ENCODE results near the gene SLK.

Gene SLK

DNA sequence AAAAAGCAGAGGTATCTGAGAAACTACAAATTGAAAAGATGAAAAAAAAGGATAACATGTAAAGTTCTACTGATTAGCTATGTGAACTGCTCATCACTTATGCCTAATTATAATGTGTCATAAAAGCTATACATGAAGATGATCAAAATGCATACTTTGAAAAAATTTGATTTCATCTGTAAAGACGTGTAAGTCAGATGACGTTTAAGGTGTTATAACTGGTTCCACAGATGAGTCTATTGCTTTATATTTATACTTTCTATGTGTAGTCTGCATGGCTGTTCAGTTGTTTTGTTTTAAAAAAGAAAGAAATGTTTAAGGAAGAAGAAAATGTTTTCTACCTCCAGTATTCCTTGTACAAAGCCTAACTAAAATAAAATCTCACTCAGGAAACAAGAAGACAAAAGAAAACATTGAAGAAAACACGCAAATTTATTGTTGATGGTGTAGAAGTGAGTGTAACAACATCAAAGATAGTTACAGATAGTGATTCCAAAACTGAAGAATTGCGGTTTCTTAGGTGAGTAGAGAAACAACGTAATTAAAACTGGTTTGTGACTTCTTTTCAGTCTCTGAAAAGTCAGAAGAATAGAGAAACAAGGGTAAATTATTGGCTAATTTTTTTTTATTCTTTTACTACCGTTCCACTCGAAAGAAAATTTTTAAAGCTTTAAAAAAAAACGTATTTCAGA lies 38.4 kb downstream of the SLK start:
- H3K27ac ChIP-seq = no peak overlapping the region
- TF ChIP-seq ZFX (IDR thresholded peaks at IDR 0.05) (no peak), CTCF (conservative IDR thresholded peaks at IDR 0.05) (no peak)

DNA sequence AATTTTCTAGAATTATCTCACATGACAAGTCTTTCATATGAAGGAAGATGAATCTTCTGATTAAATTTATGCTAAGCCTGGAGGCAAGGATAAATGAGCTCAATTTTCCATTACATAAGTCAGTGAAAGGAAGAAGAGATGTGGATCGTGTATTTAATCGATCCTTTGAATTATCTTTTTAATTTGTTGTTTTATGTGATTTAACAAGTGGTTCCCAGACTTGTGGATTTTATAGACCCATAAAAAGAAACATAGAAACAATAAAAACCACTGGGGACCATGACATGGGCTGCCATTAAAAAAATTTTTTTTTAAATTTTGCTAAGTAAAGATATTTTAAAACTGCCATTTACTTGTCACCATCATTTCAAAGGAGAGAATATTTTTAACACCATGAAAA lies 45.0 kb downstream of the SLK start:
- TF ChIP-seq ZFX (IDR thresholded peaks at IDR 0.05) = no peak
- TF ChIP-seq CTCF (conservative IDR thresholded peaks at IDR 0.05) = no peak
- no peak overlapping the region for H3K27ac ChIP-seq

GRCh38 chr10:104013489-104013888 lies 46.5 kb downstream of the SLK start:
- H3K27ac ChIP-seq = no peak overlapping the region
- TF ChIP-seq ZFX (IDR thresholded peaks at IDR 0.05) (no peak), CTCF (conservative IDR thresholded peaks at IDR 0.05) (no peak)

DNA sequence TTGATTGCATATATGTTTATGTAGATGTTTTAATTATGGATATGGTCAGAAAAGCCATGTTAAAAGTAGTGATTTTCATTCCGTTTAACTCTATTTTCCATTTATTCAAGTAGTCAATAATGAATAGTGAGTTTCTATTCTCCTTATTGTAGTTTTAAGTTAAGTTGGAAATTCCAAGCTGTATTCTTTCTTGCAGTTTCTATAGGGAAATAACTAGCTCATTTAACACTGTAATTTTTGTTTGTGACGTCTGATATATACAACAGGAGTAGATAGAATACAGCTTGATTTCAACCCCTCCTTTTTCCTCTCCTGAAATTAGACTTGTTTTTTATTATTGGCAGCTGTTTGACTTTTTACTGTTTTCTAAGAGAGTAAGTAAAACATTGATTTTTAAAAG lies 47.2 kb downstream of the SLK start:
- TF ChIP-seq ZFX (IDR thresholded peaks at IDR 0.05) (no peak), CTCF (conservative IDR thresholded peaks at IDR 0.05) (no peak)
- no peak overlapping the region for H3K27ac ChIP-seq

- no peak for TF ChIP-seq CTCF (conservative IDR thresholded peaks at IDR 0.05)
Measured at GRCh38 chr10:104016661-104017060, 49.7 kb downstream of the SLK start.

GRCh38 chr10:104018471-104018870 lies 51.5 kb downstream of the SLK start:
- H3K27ac ChIP-seq = no peak overlapping the region
- TF ChIP-seq CTCF (conservative IDR thresholded peaks at IDR 0.05) (no peak), ZFX (IDR thresholded peaks at IDR 0.05) (no peak)

More at GRCh38 chr10:104016661-104017060, 49.7 kb downstream of the SLK start:
- H3K27ac ChIP-seq = no peak overlapping the region

DNA sequence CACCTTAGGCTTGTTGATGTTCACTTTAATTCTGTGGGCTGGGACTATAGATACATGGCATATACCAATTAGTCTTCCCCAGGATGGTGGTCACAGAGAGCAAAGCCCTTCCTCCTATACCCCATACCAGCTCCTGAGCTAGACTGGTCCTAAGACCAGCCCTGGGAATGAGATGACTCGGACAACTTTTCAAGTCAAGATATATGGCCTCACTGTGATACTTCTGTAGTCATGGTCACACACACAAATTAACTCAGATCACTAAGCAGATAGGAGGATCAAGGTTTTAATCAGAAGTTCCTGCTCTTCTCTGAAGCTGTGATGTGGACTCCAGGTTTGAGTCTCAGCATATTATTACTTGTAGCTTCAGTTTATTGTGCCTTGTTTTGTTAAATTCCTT lies 53.1 kb downstream of the SLK start:
- no peak for TF ChIP-seq CTCF (conservative IDR thresholded peaks at IDR 0.05)
- TF ChIP-seq ZFX (IDR thresholded peaks at IDR 0.05) = no peak
- no peak overlapping the region for H3K27ac ChIP-seq

Data from C4-2B (cell line).